HCT116 (cell line): ENCODE measurements around the gene EMSY. TPM values are rescaled to one million over a fixed set of nuclear protein-coding genes. Genes with fewer than 3 reads are reported as not detected.

Experiments
- ATAC-seq: fragments of 200-7000 bp; cut with Tn5 transposase; 2 replicates; pipeline ENCODE4 v1.9.1; 2020; ENCODE audit warnings: mild to moderate bottlenecking, moderate library complexity
- BruUV-seq: library from RNA; stranded (reverse); fragments of 400-500 nt; replicated peaks from 2 replicates; lab custom pipeline; 2021; lab: Mats Ljungman, UMichigan
- CTCF ChIA-PET: fragments of 300-600 bp; sonication (Branson Sonifier 250); formaldehyde crosslinking; loops from one replicate; lab custom pipeline; 2021; ENCODE audit warnings: antibody characterized with exemption; lab: Charles Lee
- POLR2A ChIA-PET: fragments of 300-600, 350-600 bp; sonication (Branson Sonifier 250); formaldehyde crosslinking; loops from one replicate; lab custom pipeline; 2021; ENCODE audit warnings: antibody characterized with exemption; lab: Charles Lee
- RAD21 ChIA-PET, 2 experiments: fragments of 300-600 bp; sonication (Branson Sonifier 250); formaldehyde crosslinking; loops; one replicate each; lab custom pipeline; 2023; ENCODE audit warnings: low total read pairs in 2 of 2; ENCODE audit not compliant: uncharacterized antibody in 2 of 2, unreplicated experiment in 2 of 2, low non-redundant PET in 1 of 2; lab: Charles Lee
- DNase-seq: peaks from one replicate; pipeline ENCODE4 v3.0.0-alpha.2; 2010; ENCODE audit warnings: low read depth, low spot score
- H2AFZ ChIP-seq: fragments of 200-600 bp; shearing (Covaris generic), sonication (generic); 2 replicates; pipeline ENCODE4 v1.6.1; 2017; ENCODE audit warnings: low read depth, mixed run types, mixed read lengths, antibody characterized with exemption, low read length; ENCODE audit not compliant: poor library complexity, severe bottlenecking
- H3K27ac ChIP-seq: 2 replicates; pipeline ENCODE4 v1.5.1; 2012; ENCODE audit warnings: low read depth, low read length
- H3K27me3 ChIP-seq: fragments of 200-600 bp; sonication (generic); 2 replicates; pipeline ENCODE4 v1.6.1; 2016; ENCODE audit warnings: mixed run types, low read length, mixed read lengths; ENCODE audit not compliant: insufficient read depth
- H3K36me3 ChIP-seq, 2 experiments: fragments of 200-500 bp in 1 of 2; fragments of 200-600 bp in 1 of 2; sonication (Bioruptor generic) in 1 of 2; sonication (generic) in 1 of 2; 2 replicates each; pipeline versions ENCODE4 v1.5.1 to v1.6.1; 2014 to 2016; ENCODE audit warnings: low read length in 2 of 2, inconsistent platforms in 1 of 2, mixed read lengths in 1 of 2, mixed run types in 1 of 2; ENCODE audit not compliant: insufficient read depth in 2 of 2, control insufficient read depth in 1 of 2
- H3K4me1 ChIP-seq, 2 experiments: fragments of 200-600 bp in 1 of 2; sonication (generic) in 1 of 2; 2 replicates each; pipeline versions ENCODE4 v1.5.1 to v1.6.1; 2012 to 2017; ENCODE audit warnings: low read length in 2 of 2, inconsistent platforms in 1 of 2, mild to moderate bottlenecking in 1 of 2, mixed read lengths in 1 of 2, mixed run types in 1 of 2, moderate library complexity in 1 of 2; ENCODE audit not compliant: insufficient read depth in 2 of 2, control insufficient read depth in 1 of 2
- H3K4me2 ChIP-seq: fragments of 200-600 bp; sonication (generic); 2 replicates; pipeline ENCODE4 v1.6.1; 2017; ENCODE audit warnings: mixed run types, low read length, mixed read lengths
- H3K4me3 ChIP-seq, 2 experiments: fragments of 200-600 bp in 1 of 2; sonication (generic) in 1 of 2; replicated peaks in 1 of 2; 2 replicates each; pipeline ENCODE4 v1.5.1; 2011 to 2016; ENCODE audit warnings: low read length in 2 of 2, control low read depth in 1 of 2, low read depth in 1 of 2, mild to moderate bottlenecking in 1 of 2, mixed read lengths in 1 of 2, mixed run types in 1 of 2
- H3K79me2 ChIP-seq: fragments of 200-600 bp; sonication (generic); 2 replicates; pipeline ENCODE4 v1.6.1; 2017; ENCODE audit warnings: mild to moderate bottlenecking, mixed run types, low read length, moderate library complexity, mixed read lengths; ENCODE audit not compliant: insufficient read depth
- H3K9ac ChIP-seq: fragments of 200-600 bp; sonication (generic); 2 replicates; pipeline ENCODE4 v1.6.1; 2016; ENCODE audit warnings: low read length, mixed read lengths
- H3K9me2 ChIP-seq: fragments of 200-600 bp; sonication (generic), shearing (Covaris generic); 2 replicates; pipeline ENCODE4 v1.6.1; 2017; ENCODE audit warnings: mixed run types, mild to moderate bottlenecking, moderate library complexity; ENCODE audit not compliant: insufficient read depth
- H3K9me3 ChIP-seq, 2 experiments: fragments of 200-500 bp in 1 of 2; fragments of 200-600 bp in 1 of 2; sonication (Bioruptor generic) in 1 of 2; sonication (generic) in 1 of 2; 2 replicates each; pipeline ENCODE4 v1.6.1; 2014 to 2017; ENCODE audit warnings: low read length in 2 of 2, mixed read lengths in 2 of 2, inconsistent platforms in 1 of 2, low read depth in 1 of 2, mild to moderate bottlenecking in 1 of 2, mixed run types in 1 of 2, moderate library complexity in 1 of 2; ENCODE audit not compliant: control insufficient read depth in 1 of 2, insufficient read depth in 1 of 2
- H4K20me1 ChIP-seq: fragments of 200-600 bp; sonication (generic), shearing (Covaris generic); 2 replicates; pipeline ENCODE4 v1.6.1; 2017; ENCODE audit warnings: mixed run types, mild to moderate bottlenecking, moderate library complexity; ENCODE audit not compliant: insufficient read depth
- CEBPB ChIP-seq: IDR thresholded peaks from 2 replicates; pipeline ENCODE4 v1.6.1; 2012; ENCODE audit warnings: low read depth
- EGR1 ChIP-seq: IDR thresholded peaks from 2 replicates; pipeline ENCODE4 v1.6.1; 2012; ENCODE audit warnings: low read depth
- EZH2phosphoT487 ChIP-seq: fragments of 200-600 bp; IDR thresholded peaks from 2 replicates; pipeline ENCODE4 v1.6.1; 2018; ENCODE audit warnings: antibody characterized with exemption, borderline replicate concordance
- FOSL1 ChIP-seq: IDR thresholded peaks from 2 replicates; pipeline ENCODE4 v1.6.1; 2012; ENCODE audit warnings: low read depth
- JUND ChIP-seq: IDR thresholded peaks from 2 replicates; pipeline ENCODE4 v1.6.1; 2012
- POLR2AphosphoS5 ChIP-seq: IDR thresholded peaks from 2 replicates; pipeline ENCODE4 v1.6.1; 2011; ENCODE audit warnings: mild to moderate bottlenecking, low read depth, low read length, moderate library complexity
- RAD21 ChIP-seq: IDR thresholded peaks from 2 replicates; pipeline ENCODE4 v1.6.1; 2012; ENCODE audit warnings: low read depth, mild to moderate bottlenecking
- SIN3A ChIP-seq: IDR thresholded peaks from 2 replicates; pipeline ENCODE4 v1.6.1; 2012; ENCODE audit warnings: low read depth
- SP1 ChIP-seq: IDR thresholded peaks from 2 replicates; pipeline ENCODE4 v1.6.1; 2012; ENCODE audit warnings: low read depth
- SRF ChIP-seq: IDR thresholded peaks from 2 replicates; pipeline ENCODE4 v1.6.1; 2012; ENCODE audit warnings: low read depth
- YY1 ChIP-seq: IDR thresholded peaks from 2 replicates; pipeline ENCODE4 v1.6.1; 2011; ENCODE audit warnings: low read length, low read depth, moderate library complexity, mild to moderate bottlenecking; ENCODE audit not compliant: insufficient replicate concordance; ENCODE audit errors: extremely low read depth
- ZNF274 ChIP-seq: fragments of 200-500 bp; sonication (Bioruptor generic); IDR thresholded peaks from 2 replicates; pipeline ENCODE4 v1.6.1; 2014; ENCODE audit warnings: mild to moderate bottlenecking, low read depth, low read length, inconsistent platforms
- intact Hi-C: fragments of 100-400 bp; cut with micrococcal nuclease; formaldehyde crosslinking; loops from 2 replicates; pipeline ENCODE4 v1.10.0; 2022
- total RNA-seq: library from RNA; stranded (reverse); gene quantifications from one replicate; pipeline ENCODE4 v1.2.1, GENCODE V29; 2021; ENCODE audit not compliant: unreplicated experiment
- TF ChIP-seq, protein P1 (sequence below): IDR thresholded peaks from 2 replicates; pipeline ENCODE4 v1.6.1; 2012
- TF ChIP-seq, protein P2 (sequence below): IDR thresholded peaks from 2 replicates; pipeline ENCODE4 v1.6.1; 2012; ENCODE audit warnings: low read depth
- TF ChIP-seq, protein P3 (sequence below): IDR thresholded peaks from 2 replicates; pipeline ENCODE4 v1.6.1; 2011; ENCODE audit warnings: mild to moderate bottlenecking, low read length, moderate library complexity; ENCODE audit not compliant: insufficient replicate concordance; ENCODE audit errors: extremely low read depth

The EMSY gene
- total RNA-seq, 1 experiment from 2014 or later, result 22.7 TPM

DNA sequence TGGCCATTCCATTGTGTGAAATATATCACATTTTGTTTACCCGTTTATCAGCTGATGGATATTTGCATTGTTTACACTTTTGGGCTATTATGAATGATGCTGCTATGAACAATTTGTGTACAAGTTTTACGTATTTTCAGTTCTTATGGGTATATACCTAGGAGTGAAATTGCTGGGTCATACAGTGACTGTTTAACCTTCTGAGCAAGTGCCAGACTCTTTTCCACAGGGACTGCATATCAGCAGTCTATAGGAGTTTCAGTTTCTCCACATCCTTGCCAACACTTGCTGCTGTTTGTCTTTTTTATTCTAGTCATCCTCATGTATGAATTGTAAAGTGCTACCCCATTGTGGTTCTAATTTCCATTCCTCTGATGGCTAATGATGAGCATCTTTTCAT, 108.2 kb downstream of the EMSY start (continued):
- TF ChIP-seq EZH2phosphoT487 (no peak), FOSL1 (no peak), EGR1 (no peak), YY1 (no peak), JUND (no peak), SRF (no peak), RAD21 (no peak), POLR2AphosphoS5 (no peak), SP1 (no peak)
- TF ChIP-seq, protein P1, sequence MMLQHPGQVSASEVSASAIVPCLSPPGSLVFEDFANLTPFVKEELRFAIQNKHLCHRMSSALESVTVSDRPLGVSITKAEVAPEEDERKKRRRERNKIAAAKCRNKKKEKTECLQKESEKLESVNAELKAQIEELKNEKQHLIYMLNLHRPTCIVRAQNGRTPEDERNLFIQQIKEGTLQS, result no peak

GRCh38 chr11:76553554-76554476, 109.0 kb downstream of the EMSY start:
- Histone ChIP-seq H3K9ac (no peak overlapping the region), H3K9me3 (no peaks in the 10 kb centered on the region), H3K79me2 (no peaks in the 10 kb centered on the region), H4K20me1 (no peaks in the 10 kb centered on the region), H3K27ac (no peak overlapping the region), H3K9me2 (no peaks in the 10 kb centered on the region), H2AFZ (no peak overlapping the region), H3K4me1 (no peaks in the 10 kb centered on the region), H3K4me3 (no peak overlapping the region), H3K4me2 (no peak overlapping the region), H3K27me3 (no peaks in the 10 kb centered on the region), H3K36me3 (no peaks in the 10 kb centered on the region)
- RAD21 ChIA-PET, result interaction anchor here in 1 of 2 experiments (0.7 kb wide), 1 partner anchor 205 kb away, joined by 3 read pairs; no protein-coding TSS in a partner anchor
- TF ChIP-seq, protein P2, sequence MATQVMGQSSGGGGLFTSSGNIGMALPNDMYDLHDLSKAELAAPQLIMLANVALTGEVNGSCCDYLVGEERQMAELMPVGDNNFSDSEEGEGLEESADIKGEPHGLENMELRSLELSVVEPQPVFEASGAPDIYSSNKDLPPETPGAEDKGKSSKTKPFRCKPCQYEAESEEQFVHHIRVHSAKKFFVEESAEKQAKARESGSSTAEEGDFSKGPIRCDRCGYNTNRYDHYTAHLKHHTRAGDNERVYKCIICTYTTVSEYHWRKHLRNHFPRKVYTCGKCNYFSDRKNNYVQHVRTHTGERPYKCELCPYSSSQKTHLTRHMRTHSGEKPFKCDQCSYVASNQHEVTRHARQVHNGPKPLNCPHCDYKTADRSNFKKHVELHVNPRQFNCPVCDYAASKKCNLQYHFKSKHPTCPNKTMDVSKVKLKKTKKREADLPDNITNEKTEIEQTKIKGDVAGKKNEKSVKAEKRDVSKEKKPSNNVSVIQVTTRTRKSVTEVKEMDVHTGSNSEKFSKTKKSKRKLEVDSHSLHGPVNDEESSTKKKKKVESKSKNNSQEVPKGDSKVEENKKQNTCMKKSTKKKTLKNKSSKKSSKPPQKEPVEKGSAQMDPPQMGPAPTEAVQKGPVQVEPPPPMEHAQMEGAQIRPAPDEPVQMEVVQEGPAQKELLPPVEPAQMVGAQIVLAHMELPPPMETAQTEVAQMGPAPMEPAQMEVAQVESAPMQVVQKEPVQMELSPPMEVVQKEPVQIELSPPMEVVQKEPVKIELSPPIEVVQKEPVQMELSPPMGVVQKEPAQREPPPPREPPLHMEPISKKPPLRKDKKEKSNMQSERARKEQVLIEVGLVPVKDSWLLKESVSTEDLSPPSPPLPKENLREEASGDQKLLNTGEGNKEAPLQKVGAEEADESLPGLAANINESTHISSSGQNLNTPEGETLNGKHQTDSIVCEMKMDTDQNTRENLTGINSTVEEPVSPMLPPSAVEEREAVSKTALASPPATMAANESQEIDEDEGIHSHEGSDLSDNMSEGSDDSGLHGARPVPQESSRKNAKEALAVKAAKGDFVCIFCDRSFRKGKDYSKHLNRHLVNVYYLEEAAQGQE, result no peak
- no peak for TF ChIP-seq SIN3A
- TF ChIP-seq POLR2AphosphoS5, result no peak
- no peak for TF ChIP-seq SP1
- no peak for TF ChIP-seq ZNF274
- TF ChIP-seq CEBPB, result no peak
- no peak for TF ChIP-seq YY1
- TF ChIP-seq SRF, result no peak
- TF ChIP-seq, protein P3, sequence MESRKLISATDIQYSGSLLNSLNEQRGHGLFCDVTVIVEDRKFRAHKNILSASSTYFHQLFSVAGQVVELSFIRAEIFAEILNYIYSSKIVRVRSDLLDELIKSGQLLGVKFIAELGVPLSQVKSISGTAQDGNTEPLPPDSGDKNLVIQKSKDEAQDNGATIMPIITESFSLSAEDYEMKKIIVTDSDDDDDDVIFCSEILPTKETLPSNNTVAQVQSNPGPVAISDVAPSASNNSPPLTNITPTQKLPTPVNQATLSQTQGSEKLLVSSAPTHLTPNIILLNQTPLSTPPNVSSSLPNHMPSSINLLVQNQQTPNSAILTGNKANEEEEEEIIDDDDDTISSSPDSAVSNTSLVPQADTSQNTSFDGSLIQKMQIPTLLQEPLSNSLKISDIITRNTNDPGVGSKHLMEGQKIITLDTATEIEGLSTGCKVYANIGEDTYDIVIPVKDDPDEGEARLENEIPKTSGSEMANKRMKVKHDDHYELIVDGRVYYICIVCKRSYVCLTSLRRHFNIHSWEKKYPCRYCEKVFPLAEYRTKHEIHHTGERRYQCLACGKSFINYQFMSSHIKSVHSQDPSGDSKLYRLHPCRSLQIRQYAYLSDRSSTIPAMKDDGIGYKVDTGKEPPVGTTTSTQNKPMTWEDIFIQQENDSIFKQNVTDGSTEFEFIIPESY, result no peak
- no peak for DNase-seq
- POLR2A ChIA-PET, result no interaction called here
- CTCF ChIA-PET, result no interaction called here
- BruUV-seq, result no TSS peak
- intact Hi-C loops, result no loop called here
- no peak for ATAC-seq
